ENCODE data around the gene SYTL5.

- no peak for TF ChIP-seq EZH2 (IDR thresholded peaks at IDR 0.05)
- no peak for TF ChIP-seq POLR2AphosphoS5 (IDR thresholded peaks at IDR 0.05; ENCODE audit: borderline replicate concordance, low read depth, low read length)
- no peak for TF ChIP-seq FOXP2 (optimal IDR thresholded peaks at IDR 0.05; ENCODE audit: control extremely low read depth, extremely low read length, insufficient read depth)
Measured at GRCh38 chrX:38066934-38067333, 60.6 kb downstream of the SYTL5 start.

Data from SK-N-MC (cell line).